HCT116 (cell line): Measurements from ENCODE around the gene TMEM30A. TPM values are rescaled to one million over a fixed set of nuclear protein-coding genes. Genes with fewer than 3 reads are reported as not detected.

ENCODE experiments used
- ATAC-seq: fragments of 200-7000 bp; cut with Tn5 transposase; 2 replicates; pipeline ENCODE4 v1.9.1; 2020; ENCODE audit warnings: mild to moderate bottlenecking, moderate library complexity
- BruUV-seq: library from RNA; stranded (reverse); fragments of 400-500 nt; replicated peaks from 2 replicates; lab custom pipeline; 2021; lab: Mats Ljungman, UMichigan
- CTCF ChIA-PET: fragments of 300-600 bp; sonication (Branson Sonifier 250); formaldehyde crosslinking; loops from one replicate; lab custom pipeline; 2021; ENCODE audit warnings: antibody characterized with exemption; lab: Charles Lee
- POLR2A ChIA-PET: fragments of 300-600, 350-600 bp; sonication (Branson Sonifier 250); formaldehyde crosslinking; loops from one replicate; lab custom pipeline; 2021; ENCODE audit warnings: antibody characterized with exemption; lab: Charles Lee
- RAD21 ChIA-PET, 2 experiments: fragments of 300-600 bp; sonication (Branson Sonifier 250); formaldehyde crosslinking; loops; one replicate each; lab custom pipeline; 2023; ENCODE audit warnings: low total read pairs in 2 of 2; ENCODE audit not compliant: uncharacterized antibody in 2 of 2, unreplicated experiment in 2 of 2, low non-redundant PET in 1 of 2; lab: Charles Lee
- DNase-seq: peaks from one replicate; pipeline ENCODE4 v3.0.0-alpha.2; 2010; ENCODE audit warnings: low read depth, low spot score
- H2AFZ ChIP-seq: fragments of 200-600 bp; shearing (Covaris generic), sonication (generic); 2 replicates; pipeline ENCODE4 v1.6.1; 2017; ENCODE audit warnings: low read depth, mixed run types, mixed read lengths, antibody characterized with exemption, low read length; ENCODE audit not compliant: poor library complexity, severe bottlenecking
- H3K27ac ChIP-seq: 2 replicates; pipeline ENCODE4 v1.5.1; 2012; ENCODE audit warnings: low read depth, low read length
- H3K27me3 ChIP-seq: fragments of 200-600 bp; sonication (generic); 2 replicates; pipeline ENCODE4 v1.6.1; 2016; ENCODE audit warnings: mixed run types, low read length, mixed read lengths; ENCODE audit not compliant: insufficient read depth
- H3K36me3 ChIP-seq, 2 experiments: fragments of 200-500 bp in 1 of 2; fragments of 200-600 bp in 1 of 2; sonication (Bioruptor generic) in 1 of 2; sonication (generic) in 1 of 2; 2 replicates each; pipeline versions ENCODE4 v1.5.1 to v1.6.1; 2014 to 2016; ENCODE audit warnings: low read length in 2 of 2, inconsistent platforms in 1 of 2, mixed read lengths in 1 of 2, mixed run types in 1 of 2; ENCODE audit not compliant: insufficient read depth in 2 of 2, control insufficient read depth in 1 of 2
- H3K4me1 ChIP-seq, 2 experiments: fragments of 200-600 bp in 1 of 2; sonication (generic) in 1 of 2; 2 replicates each; pipeline versions ENCODE4 v1.5.1 to v1.6.1; 2012 to 2017; ENCODE audit warnings: low read length in 2 of 2, inconsistent platforms in 1 of 2, mild to moderate bottlenecking in 1 of 2, mixed read lengths in 1 of 2, mixed run types in 1 of 2, moderate library complexity in 1 of 2; ENCODE audit not compliant: insufficient read depth in 2 of 2, control insufficient read depth in 1 of 2
- H3K4me2 ChIP-seq: fragments of 200-600 bp; sonication (generic); 2 replicates; pipeline ENCODE4 v1.6.1; 2017; ENCODE audit warnings: mixed run types, low read length, mixed read lengths
- H3K4me3 ChIP-seq, 2 experiments: fragments of 200-600 bp in 1 of 2; sonication (generic) in 1 of 2; replicated peaks in 1 of 2; 2 replicates each; pipeline ENCODE4 v1.5.1; 2011 to 2016; ENCODE audit warnings: low read length in 2 of 2, control low read depth in 1 of 2, low read depth in 1 of 2, mild to moderate bottlenecking in 1 of 2, mixed read lengths in 1 of 2, mixed run types in 1 of 2
- H3K79me2 ChIP-seq: fragments of 200-600 bp; sonication (generic); 2 replicates; pipeline ENCODE4 v1.6.1; 2017; ENCODE audit warnings: mild to moderate bottlenecking, mixed run types, low read length, moderate library complexity, mixed read lengths; ENCODE audit not compliant: insufficient read depth
- H3K9ac ChIP-seq: fragments of 200-600 bp; sonication (generic); 2 replicates; pipeline ENCODE4 v1.6.1; 2016; ENCODE audit warnings: low read length, mixed read lengths
- H3K9me2 ChIP-seq: fragments of 200-600 bp; sonication (generic), shearing (Covaris generic); 2 replicates; pipeline ENCODE4 v1.6.1; 2017; ENCODE audit warnings: mixed run types, mild to moderate bottlenecking, moderate library complexity; ENCODE audit not compliant: insufficient read depth
- H3K9me3 ChIP-seq, 2 experiments: fragments of 200-500 bp in 1 of 2; fragments of 200-600 bp in 1 of 2; sonication (Bioruptor generic) in 1 of 2; sonication (generic) in 1 of 2; 2 replicates each; pipeline ENCODE4 v1.6.1; 2014 to 2017; ENCODE audit warnings: low read length in 2 of 2, mixed read lengths in 2 of 2, inconsistent platforms in 1 of 2, low read depth in 1 of 2, mild to moderate bottlenecking in 1 of 2, mixed run types in 1 of 2, moderate library complexity in 1 of 2; ENCODE audit not compliant: control insufficient read depth in 1 of 2, insufficient read depth in 1 of 2
- H4K20me1 ChIP-seq: fragments of 200-600 bp; sonication (generic), shearing (Covaris generic); 2 replicates; pipeline ENCODE4 v1.6.1; 2017; ENCODE audit warnings: mixed run types, mild to moderate bottlenecking, moderate library complexity; ENCODE audit not compliant: insufficient read depth
- CBX3 ChIP-seq: IDR thresholded peaks from 2 replicates; pipeline ENCODE4 v1.6.1; 2012; ENCODE audit warnings: low read depth
- CEBPB ChIP-seq: IDR thresholded peaks from 2 replicates; pipeline ENCODE4 v1.6.1; 2012; ENCODE audit warnings: low read depth
- EGR1 ChIP-seq: IDR thresholded peaks from 2 replicates; pipeline ENCODE4 v1.6.1; 2012; ENCODE audit warnings: low read depth
- ELF1 ChIP-seq: IDR thresholded peaks from 2 replicates; pipeline ENCODE4 v1.6.1; 2012; ENCODE audit warnings: low read depth, borderline replicate concordance
- EZH2 ChIP-seq: fragments of 200-600 bp; sonication (generic); IDR thresholded peaks from 2 replicates; pipeline ENCODE4 v1.6.1; 2017; ENCODE audit warnings: antibody characterized with exemption, mixed run types
- EZH2phosphoT487 ChIP-seq: fragments of 200-600 bp; IDR thresholded peaks from 2 replicates; pipeline ENCODE4 v1.6.1; 2018; ENCODE audit warnings: antibody characterized with exemption, borderline replicate concordance
- FOSL1 ChIP-seq: IDR thresholded peaks from 2 replicates; pipeline ENCODE4 v1.6.1; 2012; ENCODE audit warnings: low read depth
- JUND ChIP-seq: IDR thresholded peaks from 2 replicates; pipeline ENCODE4 v1.6.1; 2012
- POLR2AphosphoS5 ChIP-seq: IDR thresholded peaks from 2 replicates; pipeline ENCODE4 v1.6.1; 2011; ENCODE audit warnings: mild to moderate bottlenecking, low read depth, low read length, moderate library complexity
- SIN3A ChIP-seq: IDR thresholded peaks from 2 replicates; pipeline ENCODE4 v1.6.1; 2012; ENCODE audit warnings: low read depth
- TCF7L2 ChIP-seq: IDR thresholded peaks from 2 replicates; pipeline ENCODE4 v1.7.0; 2011; ENCODE audit warnings: borderline replicate concordance, inconsistent platforms; ENCODE audit not compliant: insufficient read depth, insufficient read length; ENCODE audit errors: extremely low read depth
- YY1 ChIP-seq: IDR thresholded peaks from 2 replicates; pipeline ENCODE4 v1.6.1; 2011; ENCODE audit warnings: low read length, low read depth, moderate library complexity, mild to moderate bottlenecking; ENCODE audit not compliant: insufficient replicate concordance; ENCODE audit errors: extremely low read depth
- ZFX ChIP-seq: fragments of 450-650 bp; IDR thresholded peaks from 2 replicates; pipeline ENCODE4 v1.6.1; 2017
- intact Hi-C: fragments of 100-400 bp; cut with micrococcal nuclease; formaldehyde crosslinking; loops from 2 replicates; pipeline ENCODE4 v1.10.0; 2022
- total RNA-seq: library from RNA; stranded (reverse); gene quantifications from one replicate; pipeline ENCODE4 v1.2.1, GENCODE V29; 2021; ENCODE audit not compliant: unreplicated experiment
- TF ChIP-seq, protein P1 (sequence below): IDR thresholded peaks from 2 replicates; pipeline ENCODE4 v1.6.1; 2012; ENCODE audit warnings: low read depth
- TF ChIP-seq, protein P2 (sequence below), 3 experiments: fragments of 200-600 bp in 1 of 3; sonication (generic) in 1 of 3; IDR thresholded peaks in 2 of 3; conservative IDR thresholded peaks in 1 of 3; 2 replicates each; pipeline ENCODE4 v1.5.1; 2012 to 2017; ENCODE audit warnings: low read depth in 2 of 3, low read length in 2 of 3, antibody characterized with exemption in 1 of 3, borderline replicate concordance in 1 of 3, control low read depth in 1 of 3, mild to moderate bottlenecking in 1 of 3, mixed read lengths in 1 of 3, mixed run types in 1 of 3, moderate library complexity in 1 of 3; ENCODE audit not compliant: insufficient read depth in 1 of 3

Gene TMEM30A
- total RNA-seq, 1 experiment from 2014 or later: 73.4 TPM

DNA sequence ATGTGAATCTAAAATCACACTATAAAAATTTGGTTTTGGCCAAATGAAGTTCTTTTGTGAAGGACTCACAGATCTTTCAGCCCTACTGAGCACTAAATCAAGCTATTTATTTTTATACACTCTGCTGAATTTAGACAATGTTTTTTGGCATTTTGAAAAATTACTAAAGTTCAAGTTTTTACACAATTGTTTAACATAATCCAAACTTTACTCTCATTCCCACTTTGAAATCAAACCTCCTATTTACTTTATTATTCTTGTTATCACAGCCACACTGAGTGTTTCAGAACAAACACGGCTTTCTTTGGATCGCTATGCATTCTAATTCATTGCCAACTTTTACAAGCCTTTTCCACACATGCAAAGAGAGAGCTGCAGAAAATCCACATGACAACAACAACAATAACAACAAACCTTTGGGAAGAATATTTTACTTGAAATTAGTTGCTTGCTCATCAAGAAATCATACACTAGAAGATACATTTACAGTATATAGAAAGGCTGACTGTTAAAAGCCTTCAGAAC, 49.1 kb upstream of the TMEM30A start:
- Histone ChIP-seq H3K27me3 (no peaks in the 10 kb centered on the region), H3K4me1 (no peaks in the 10 kb centered on the region), H3K9me3 (no peaks in the 10 kb centered on the region), H3K79me2 (no peaks in the 10 kb centered on the region), H3K36me3 (no peaks in the 10 kb centered on the region), H3K27ac (no peak overlapping the region), H3K9ac (no peak overlapping the region), H3K4me3 (no peak overlapping the region), H3K4me2 (no peak overlapping the region), H2AFZ (no peak overlapping the region), H3K9me2 (no peaks in the 10 kb centered on the region), H4K20me1 (no peaks in the 10 kb centered on the region)
- BruUV-seq: no TSS peak
- ChIA-PET RAD21 (no interaction called here), CTCF (interaction anchor here (0.8 to 1.3 kb wide), 1 partner anchor 36 kb away, joined by 3 to 4 read pairs; no protein-coding TSS in a partner anchor), POLR2A (no interaction called here)
- no peak for TF ChIP-seq CBX3
- TF ChIP-seq SIN3A: no peak
- TF ChIP-seq EZH2: no peak
- no peak for TF ChIP-seq ELF1
- TF ChIP-seq EZH2phosphoT487: no peak
- no peak for TF ChIP-seq TCF7L2
- no peak for TF ChIP-seq JUND
- no peak for TF ChIP-seq ZFX
- no peak for TF ChIP-seq CEBPB
- no peak for TF ChIP-seq YY1
- no peak for TF ChIP-seq POLR2AphosphoS5
- no peak for TF ChIP-seq EGR1
- ATAC-seq (no peak), DNase-seq (no peak)
- intact Hi-C loops: no loop called here

DNA sequence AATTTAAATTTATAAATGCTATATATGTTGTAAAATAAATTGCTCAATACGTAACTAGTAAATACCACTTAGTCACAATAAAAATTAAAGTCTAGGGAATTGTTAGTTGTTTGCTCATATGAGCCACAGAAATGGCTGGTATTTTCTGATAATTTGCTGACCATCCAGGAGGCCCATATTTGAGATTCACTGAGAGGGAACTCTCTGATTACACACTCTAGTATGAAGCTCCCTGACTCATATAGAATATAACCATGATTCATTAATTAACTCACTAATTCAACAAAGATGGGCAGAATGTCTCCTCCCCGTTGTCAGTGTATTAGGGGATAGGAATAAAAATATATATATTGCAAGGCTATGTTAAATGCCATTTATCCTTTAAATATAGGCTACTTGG, 46.6 kb upstream of the TMEM30A start:
- CTCF ChIA-PET: no interaction called here
- DNase-seq (no peak), ATAC-seq (no peak)
- Histone ChIP-seq H3K27me3 (no peaks in the 10 kb centered on the region), H3K36me3 (no peaks in the 10 kb centered on the region), H4K20me1 (no peaks in the 10 kb centered on the region), H3K9me2 (no peaks in the 10 kb centered on the region), H3K4me1 (no peaks in the 10 kb centered on the region), H3K27ac (no peak overlapping the region), H2AFZ (no peak overlapping the region), H3K79me2 (no peaks in the 10 kb centered on the region), H3K4me2 (no peak overlapping the region), H3K9ac (no peak overlapping the region), H3K4me3 (no peak overlapping the region), H3K9me3 (no peaks in the 10 kb centered on the region)
- intact Hi-C loops: no loop called here
- POLR2A ChIA-PET: no interaction called here
- RAD21 ChIA-PET: no interaction called here
- no TSS peak for BruUV-seq
- TF ChIP-seq ELF1 (no peak), FOSL1 (no peak), EGR1 (no peak), TCF7L2 (no peak)
- TF ChIP-seq, protein P1, sequence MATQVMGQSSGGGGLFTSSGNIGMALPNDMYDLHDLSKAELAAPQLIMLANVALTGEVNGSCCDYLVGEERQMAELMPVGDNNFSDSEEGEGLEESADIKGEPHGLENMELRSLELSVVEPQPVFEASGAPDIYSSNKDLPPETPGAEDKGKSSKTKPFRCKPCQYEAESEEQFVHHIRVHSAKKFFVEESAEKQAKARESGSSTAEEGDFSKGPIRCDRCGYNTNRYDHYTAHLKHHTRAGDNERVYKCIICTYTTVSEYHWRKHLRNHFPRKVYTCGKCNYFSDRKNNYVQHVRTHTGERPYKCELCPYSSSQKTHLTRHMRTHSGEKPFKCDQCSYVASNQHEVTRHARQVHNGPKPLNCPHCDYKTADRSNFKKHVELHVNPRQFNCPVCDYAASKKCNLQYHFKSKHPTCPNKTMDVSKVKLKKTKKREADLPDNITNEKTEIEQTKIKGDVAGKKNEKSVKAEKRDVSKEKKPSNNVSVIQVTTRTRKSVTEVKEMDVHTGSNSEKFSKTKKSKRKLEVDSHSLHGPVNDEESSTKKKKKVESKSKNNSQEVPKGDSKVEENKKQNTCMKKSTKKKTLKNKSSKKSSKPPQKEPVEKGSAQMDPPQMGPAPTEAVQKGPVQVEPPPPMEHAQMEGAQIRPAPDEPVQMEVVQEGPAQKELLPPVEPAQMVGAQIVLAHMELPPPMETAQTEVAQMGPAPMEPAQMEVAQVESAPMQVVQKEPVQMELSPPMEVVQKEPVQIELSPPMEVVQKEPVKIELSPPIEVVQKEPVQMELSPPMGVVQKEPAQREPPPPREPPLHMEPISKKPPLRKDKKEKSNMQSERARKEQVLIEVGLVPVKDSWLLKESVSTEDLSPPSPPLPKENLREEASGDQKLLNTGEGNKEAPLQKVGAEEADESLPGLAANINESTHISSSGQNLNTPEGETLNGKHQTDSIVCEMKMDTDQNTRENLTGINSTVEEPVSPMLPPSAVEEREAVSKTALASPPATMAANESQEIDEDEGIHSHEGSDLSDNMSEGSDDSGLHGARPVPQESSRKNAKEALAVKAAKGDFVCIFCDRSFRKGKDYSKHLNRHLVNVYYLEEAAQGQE: no peak
- TF ChIP-seq, protein P2, sequence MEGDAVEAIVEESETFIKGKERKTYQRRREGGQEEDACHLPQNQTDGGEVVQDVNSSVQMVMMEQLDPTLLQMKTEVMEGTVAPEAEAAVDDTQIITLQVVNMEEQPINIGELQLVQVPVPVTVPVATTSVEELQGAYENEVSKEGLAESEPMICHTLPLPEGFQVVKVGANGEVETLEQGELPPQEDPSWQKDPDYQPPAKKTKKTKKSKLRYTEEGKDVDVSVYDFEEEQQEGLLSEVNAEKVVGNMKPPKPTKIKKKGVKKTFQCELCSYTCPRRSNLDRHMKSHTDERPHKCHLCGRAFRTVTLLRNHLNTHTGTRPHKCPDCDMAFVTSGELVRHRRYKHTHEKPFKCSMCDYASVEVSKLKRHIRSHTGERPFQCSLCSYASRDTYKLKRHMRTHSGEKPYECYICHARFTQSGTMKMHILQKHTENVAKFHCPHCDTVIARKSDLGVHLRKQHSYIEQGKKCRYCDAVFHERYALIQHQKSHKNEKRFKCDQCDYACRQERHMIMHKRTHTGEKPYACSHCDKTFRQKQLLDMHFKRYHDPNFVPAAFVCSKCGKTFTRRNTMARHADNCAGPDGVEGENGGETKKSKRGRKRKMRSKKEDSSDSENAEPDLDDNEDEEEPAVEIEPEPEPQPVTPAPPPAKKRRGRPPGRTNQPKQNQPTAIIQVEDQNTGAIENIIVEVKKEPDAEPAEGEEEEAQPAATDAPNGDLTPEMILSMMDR (IDR thresholded peaks at IDR 0.05 in 2 of 3, conservative IDR thresholded peaks at IDR 0.05 in 1 of 3; ENCODE audit: borderline replicate concordance in 1 of 3, insufficient read depth in 1 of 3, low read depth in 2 of 3, low read length in 2 of 3): no peak
